Psoas muscle (tissue), 8 donors: Measurements from ENCODE around the gene RANBP9. TPM values are rescaled to one million over a fixed set of nuclear protein-coding genes. Genes with fewer than 3 reads are reported as not detected.

Source experiments
- ATAC-seq, 4 donors: fragments of 200-7000 bp; cut with Tn5 transposase; one replicate each; pipeline ENCODE4 v1.9.1; 2020; ENCODE audit warnings: moderate library complexity in 3 of 4, mild to moderate bottlenecking in 2 of 4
- DNase-seq, 2 donors: peaks; one replicate each; pipeline ENCODE4 v3.0.0-alpha.2; 2020
- H3K27ac ChIP-seq: fragments of 200-600 bp; one replicate; pipeline ENCODE4 v1.8.0; 2022
- H3K27me3 ChIP-seq, 3 donors: fragments of 200-600 bp in 1 of 3; one replicate each; pipeline versions ENCODE4 v1.6.1 to v1.8.0; 2013 to 2022; ENCODE audit warnings: low read length in 2 of 3, mild to moderate bottlenecking in 2 of 3, moderate library complexity in 1 of 3; ENCODE audit not compliant: insufficient read depth in 3 of 3
- H3K36me3 ChIP-seq, 2 donors: fragments of 200-600 bp in 1 of 2; one replicate each; pipeline versions ENCODE4 v1.6.1 to v1.8.0; 2013 to 2022; ENCODE audit warnings: low read depth in 1 of 2, mild to moderate bottlenecking in 1 of 2, moderate library complexity in 1 of 2; ENCODE audit not compliant: insufficient read depth in 1 of 2
- H3K4me1 ChIP-seq: fragments of 200-600 bp; one replicate; pipeline ENCODE4 v1.8.0; 2022
- H3K4me3 ChIP-seq: fragments of 200-600 bp; one replicate; pipeline ENCODE4 v1.8.0; 2022; ENCODE audit warnings: mild to moderate bottlenecking
- H3K9me3 ChIP-seq: fragments of 200-600 bp; one replicate; pipeline ENCODE4 v1.8.0; 2022
- CTCF ChIP-seq: fragments of 200-600 bp; IDR thresholded peaks from one replicate; pipeline ENCODE4 v1.8.0; 2022; ENCODE audit warnings: antibody characterized with exemption
- WGBS, 3 donors: extraction: QIAGEN DNeasy Blood & Tissue Kit; methylation state at CpG; one replicate each; pipeline versions ENCODE4 v1.1.6 to v1.1.7; 2013; 5-methylcytosine and 5-hydroxymethylcytosine counted together
- intact Hi-C, 2 donors: fragments of 100-400 bp; cut with DNase I; formaldehyde crosslinking; loops; one replicate each; pipeline versions ENCODE4 v1.11.0 to v1.14.2; 2022
- polyA plus RNA-seq, 3 donors: library from polyadenylated mRNA; stranded (reverse); fragments of 200-250 nt; gene quantifications; one replicate each; pipeline ENCODE4 v1.2.3, GENCODE V29; 2013
- total RNA-seq, 4 donors: library from RNA; stranded (reverse); fragmentation: NEBNext Ultra II Directional in 2 of 4; extraction: Animal tissue kit (Norgen Biotek cat#: 25700) in 2 of 4; gene quantifications; one replicate each; pipeline versions ENCODE4 v1.2.1 to v1.2.4, GENCODE V29; 2021 to 2023
- donor health status: healthy with polysubstance abuse.
- donor health status: DM: no; HTN: no; CAD: no; lungs with moderate emphysema.
- donor health status: Bipolar disorder and iron deficiency.
- donor health status: healthy.
- donor health status: DM: yes; HTN: yes; CAD: no.
- donor health status: DM: no; HTN: no; CAD: no.
- donor health status: DM: no; HTN: no; CAD: no.
- donor health status: DM: yes; HTN: yes; CAD: no.

RANBP9 gene
- total and polyA plus RNA-seq, 7 donors, result 22.3 to 72.6 (median 53.0) TPM

DNA sequence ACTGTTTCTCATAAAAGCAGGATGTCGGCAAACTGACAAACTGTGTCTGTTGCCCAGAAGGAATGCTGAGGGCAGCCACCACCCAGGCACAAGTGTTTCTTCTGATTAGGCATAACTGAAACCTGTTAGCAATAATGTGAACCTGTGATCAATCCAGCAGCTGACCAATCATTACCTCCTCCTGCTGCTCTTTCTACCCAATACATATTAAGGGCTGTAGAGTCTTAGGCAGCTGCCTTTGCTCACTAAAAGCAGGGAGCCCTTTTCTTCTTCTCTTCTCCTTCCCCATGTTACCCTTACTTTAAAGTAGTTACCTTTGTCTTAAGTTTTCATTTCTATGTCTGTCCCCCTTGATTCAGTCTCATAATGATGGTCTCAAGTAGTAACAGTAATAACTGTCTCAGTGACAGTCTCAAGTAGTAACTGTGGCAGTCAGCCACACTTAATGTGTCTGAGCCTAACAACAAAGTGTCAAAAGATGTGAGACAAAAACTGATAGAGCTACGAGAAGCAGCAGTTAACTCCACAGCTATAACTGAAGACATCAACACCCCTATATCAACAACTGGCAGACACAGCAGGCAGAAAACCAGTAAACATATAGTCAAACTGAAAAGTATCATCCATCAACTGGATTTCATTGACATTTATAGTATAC, 37.0 kb downstream of the RANBP9 start:
- Histone ChIP-seq H3K4me3 (no peak overlapping the region), H3K4me1 (peaks cover 4% of the 10 kb centered on the region), H3K36me3 (no peaks in the 10 kb centered on the region), H3K27me3 (no peaks in the 10 kb centered on the region), H3K27ac (no peak overlapping the region), H3K9me3 (peaks cover 12% of the 10 kb centered on the region)
- intact Hi-C loops, result no loop called here
- ATAC-seq (no peak), DNase-seq (no peak)
- no peak for TF ChIP-seq CTCF
- WGBS, 3 donors, result 73 to 87% (median 79%) methylated on average over 2 of the region's 2 CpGs

- H3K9me3 ChIP-seq, result peaks cover 12% of the 10 kb centered on the region
- intact Hi-C loops, result no loop called here
- no peaks in the 10 kb centered on the region for H3K27me3 ChIP-seq
- TF ChIP-seq CTCF, result no peak
- no peak overlapping the region for H3K4me3 ChIP-seq
- H3K27ac ChIP-seq, result no peak overlapping the region
- no peak for ATAC-seq
- WGBS, 3 donors, result 96 to 99% (median 96%) methylated on average over 3 of the region's 3 CpGs
- DNase-seq, result no peak
- no peaks in the 10 kb centered on the region for H3K36me3 ChIP-seq
- peaks cover 4% of the 10 kb centered on the region for H3K4me1 ChIP-seq
Observed at GRCh38 chr6:13673825-13674444, 37.7 kb downstream of the RANBP9 start.

GRCh38 chr6:13673368-13673767, 38.3 kb downstream of the RANBP9 start:
- H3K9me3 ChIP-seq, result peaks cover 12% of the 10 kb centered on the region
- H3K27ac ChIP-seq, result no peak overlapping the region
- DNase-seq (no peak), ATAC-seq (no peak)
- WGBS, 3 donors, result 55 to 79% (median 73%) methylated on average over 1 of the region's 1 CpG
- H3K36me3 ChIP-seq, result no peaks in the 10 kb centered on the region
- no peaks in the 10 kb centered on the region for H3K27me3 ChIP-seq
- no peak for TF ChIP-seq CTCF
- H3K4me3 ChIP-seq, result no peak overlapping the region
- intact Hi-C loops, result no loop called here
- H3K4me1 ChIP-seq, result peaks cover 7% of the 10 kb centered on the region

- peaks cover 6% of the 10 kb centered on the region for H3K4me1 ChIP-seq
- intact Hi-C loops, result no loop called here
- TF ChIP-seq CTCF, result no peak
- H3K27ac ChIP-seq, result no peak overlapping the region
- H3K36me3 ChIP-seq, result no peaks in the 10 kb centered on the region
- H3K27me3 ChIP-seq, result no peaks in the 10 kb centered on the region
- ATAC-seq, result no peak
- H3K4me3 ChIP-seq, result no peak overlapping the region
- peaks cover 12% of the 10 kb centered on the region for H3K9me3 ChIP-seq
- no peak for DNase-seq
Observed at GRCh38 chr6:13672904-13673303, 38.7 kb downstream of the RANBP9 start.
